Upper lobe of right lung (tissue), 1 donor: ENCODE data around the gene HHATL. TPM values are rescaled to one million over a fixed set of nuclear protein-coding genes. Genes with fewer than 3 reads are reported as not detected.
A peak's percentile ranks its signal among the peaks of the same experiment; 100 is the strongest.

Experiments
- ATAC-seq: fragments of 200-7000 bp; cut with Tn5 transposase; one replicate; pipeline ENCODE4 v1.9.1; 2020; ENCODE audit warnings: mild to moderate bottlenecking, moderate library complexity
- DNase-seq: peaks from one replicate; pipeline ENCODE4 v3.0.0-alpha.2; 2020
- H3K27ac ChIP-seq: fragments of 200-600 bp; one replicate; pipeline ENCODE4 v1.8.0; 2022
- H3K27me3 ChIP-seq: fragments of 200-600 bp; one replicate; pipeline ENCODE4 v1.8.0; 2022; ENCODE audit warnings: mild to moderate bottlenecking
- H3K36me3 ChIP-seq: fragments of 200-600 bp; one replicate; pipeline ENCODE4 v1.8.0; 2022
- H3K4me1 ChIP-seq: fragments of 200-600 bp; one replicate; pipeline ENCODE4 v1.8.0; 2022
- H3K4me3 ChIP-seq: fragments of 200-600 bp; one replicate; pipeline ENCODE4 v1.8.0; 2022; ENCODE audit warnings: mild to moderate bottlenecking
- H3K9me3 ChIP-seq: fragments of 200-600 bp; one replicate; pipeline ENCODE4 v1.8.0; 2022
- CTCF ChIP-seq: fragments of 200-600 bp; IDR thresholded peaks from one replicate; pipeline ENCODE4 v1.8.0; 2022; ENCODE audit warnings: antibody characterized with exemption
- intact Hi-C: fragments of 100-400 bp; cut with DNase I; formaldehyde crosslinking; loops from one replicate; pipeline ENCODE4 v1.11.0; 2022
- total RNA-seq: library from RNA; stranded (reverse); fragmentation: NEBNext Ultra II Directional; extraction: Animal tissue kit (Norgen Biotek cat#: 25700); gene quantifications from one replicate; pipeline ENCODE4 v1.2.1, GENCODE V29; 2021
- donor health status: DM: no; HTN: yes; CAD: no; lungs with severe emphysema.

Gene HHATL
- total RNA-seq, 1 donor from 2014 or later, result not detected

GRCh38 chr3:42713747-42714146 is 11.1 kb upstream of the HHATL start:
- ATAC-seq, result peak; percentile 40
- H3K9me3 ChIP-seq, result no peaks in the 10 kb centered on the region
- no peaks in the 10 kb centered on the region for H3K27me3 ChIP-seq
- TF ChIP-seq CTCF, result no peak
- H3K36me3 ChIP-seq, result no peaks in the 10 kb centered on the region
- no peak for DNase-seq
- H3K27ac ChIP-seq, result no peak overlapping the region
- intact Hi-C loops, result no loop called here
- H3K4me1 ChIP-seq, result no peaks in the 10 kb centered on the region
- H3K4me3 ChIP-seq, result no peak overlapping the region

GRCh38 chr3:42712688-42713372 is 10.2 kb upstream of the HHATL start:
- Histone ChIP-seq H3K27ac (no peak overlapping the region), H3K4me3 (no peak overlapping the region), H3K9me3 (no peaks in the 10 kb centered on the region), H3K36me3 (no peaks in the 10 kb centered on the region), H3K4me1 (no peaks in the 10 kb centered on the region), H3K27me3 (no peaks in the 10 kb centered on the region)
- TF ChIP-seq CTCF, result no peak
- ATAC-seq (no peak), DNase-seq (peak; percentile 39)
- intact Hi-C loops, result no loop called here

- no peaks in the 10 kb centered on the region for H3K4me1 ChIP-seq
- H3K4me3 ChIP-seq, result no peak overlapping the region
- H3K27me3 ChIP-seq, result no peaks in the 10 kb centered on the region
- H3K36me3 ChIP-seq, result no peaks in the 10 kb centered on the region
- H3K9me3 ChIP-seq, result no peaks in the 10 kb centered on the region
- no peak for ATAC-seq
- TF ChIP-seq CTCF, result no peak
- intact Hi-C loops, result no loop called here
- no peak overlapping the region for H3K27ac ChIP-seq
- no peak for DNase-seq
Observed at GRCh38 chr3:42712344-42712648, 9.7 kb upstream of the HHATL start.

GRCh38 chr3:42711491-42712343 is 9.1 kb upstream of the HHATL start:
- no peak for TF ChIP-seq CTCF
- no peaks in the 10 kb centered on the region for H3K36me3 ChIP-seq
- DNase-seq (peak; percentile 36), ATAC-seq (no peak)
- no peaks in the 10 kb centered on the region for H3K27me3 ChIP-seq
- H3K4me1 ChIP-seq, result no peaks in the 10 kb centered on the region
- intact Hi-C loops, result no loop called here
- H3K9me3 ChIP-seq, result no peaks in the 10 kb centered on the region
- no peak overlapping the region for H3K4me3 ChIP-seq
- no peak overlapping the region for H3K27ac ChIP-seq

GRCh38 chr3:42710323-42711021 is 7.9 kb upstream of the HHATL start:
- no peak overlapping the region for H3K27ac ChIP-seq
- no peaks in the 10 kb centered on the region for H3K27me3 ChIP-seq
- no peaks in the 10 kb centered on the region for H3K9me3 ChIP-seq
- intact Hi-C loops, result no loop called here
- H3K4me1 ChIP-seq, result no peaks in the 10 kb centered on the region
- ATAC-seq, result no peak
- H3K4me3 ChIP-seq, result no peak overlapping the region
- H3K36me3 ChIP-seq, result no peaks in the 10 kb centered on the region
- no peak for TF ChIP-seq CTCF
- DNase-seq, result peak; percentile 29
